ENCODE results near the gene GOT1.

DNA sequence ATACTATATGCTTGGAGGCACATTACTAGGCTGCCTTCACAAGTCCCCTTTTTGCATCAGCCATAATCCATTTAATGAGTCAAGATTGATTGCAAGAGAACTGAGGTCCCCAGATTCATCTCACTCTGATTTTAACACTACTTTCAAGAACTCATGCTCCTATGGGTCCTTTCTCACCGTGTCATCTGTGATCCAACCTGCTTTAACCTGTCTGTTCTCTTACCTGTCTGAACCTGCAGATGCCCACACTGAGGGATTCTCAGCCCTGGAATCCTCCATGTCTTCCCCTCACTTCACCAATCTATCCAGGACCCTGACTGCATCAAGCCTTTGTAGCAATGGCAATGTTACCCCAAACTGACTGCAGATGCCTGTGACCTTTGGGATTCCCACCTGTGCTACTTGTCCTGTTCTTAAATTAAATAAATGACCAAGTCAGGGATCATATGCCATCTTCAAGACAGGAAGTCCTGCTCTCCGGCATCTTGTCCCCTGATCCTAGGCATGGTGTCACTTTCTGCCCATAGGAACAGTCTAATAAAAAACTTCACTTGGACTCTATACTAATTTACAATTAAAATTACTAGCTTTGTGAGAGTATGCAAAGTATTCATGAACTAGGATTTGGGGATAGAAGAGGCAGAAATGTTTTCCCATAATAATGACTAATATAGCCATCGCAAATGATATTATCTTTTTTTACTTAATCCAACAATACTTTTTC, 25.9 kb upstream of the GOT1 start:
- TF ChIP-seq, protein P1, sequence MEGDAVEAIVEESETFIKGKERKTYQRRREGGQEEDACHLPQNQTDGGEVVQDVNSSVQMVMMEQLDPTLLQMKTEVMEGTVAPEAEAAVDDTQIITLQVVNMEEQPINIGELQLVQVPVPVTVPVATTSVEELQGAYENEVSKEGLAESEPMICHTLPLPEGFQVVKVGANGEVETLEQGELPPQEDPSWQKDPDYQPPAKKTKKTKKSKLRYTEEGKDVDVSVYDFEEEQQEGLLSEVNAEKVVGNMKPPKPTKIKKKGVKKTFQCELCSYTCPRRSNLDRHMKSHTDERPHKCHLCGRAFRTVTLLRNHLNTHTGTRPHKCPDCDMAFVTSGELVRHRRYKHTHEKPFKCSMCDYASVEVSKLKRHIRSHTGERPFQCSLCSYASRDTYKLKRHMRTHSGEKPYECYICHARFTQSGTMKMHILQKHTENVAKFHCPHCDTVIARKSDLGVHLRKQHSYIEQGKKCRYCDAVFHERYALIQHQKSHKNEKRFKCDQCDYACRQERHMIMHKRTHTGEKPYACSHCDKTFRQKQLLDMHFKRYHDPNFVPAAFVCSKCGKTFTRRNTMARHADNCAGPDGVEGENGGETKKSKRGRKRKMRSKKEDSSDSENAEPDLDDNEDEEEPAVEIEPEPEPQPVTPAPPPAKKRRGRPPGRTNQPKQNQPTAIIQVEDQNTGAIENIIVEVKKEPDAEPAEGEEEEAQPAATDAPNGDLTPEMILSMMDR (conservative IDR thresholded peaks at IDR 0.05; ENCODE audit: low read depth, low read length), result no peak
- TF ChIP-seq EZH2 (IDR thresholded peaks at IDR 0.05; ENCODE audit: low read length, unreplicated experiment), result no peak
